HG02943 (cell line): ENCODE measurements around the gene OLIG3.

Experiments
- ATAC-seq: cut with Tn5 transposase; IDR thresholded peaks from one replicate; pipeline ENCODE4 v1.9.1; 2021; ENCODE audit warnings: mild to moderate bottlenecking, low read depth, moderate library complexity; ENCODE audit not compliant: unreplicated experiment

The OLIG3 gene

GRCh38 chr6:137494281-137494987, at the start of gene OLIG3:
Gene OLIG3, minus strand, starts transcription at chr6:137494394. Its CDS starts 224 bp downstream, at chr6:137494170.
- no peak for ATAC-seq

GRCh38 chr6:137543114-137543513, 48.9 kb upstream of the OLIG3 start:
- ATAC-seq: no peak

GRCh38 chr6:137542713-137543112, 48.5 kb upstream of the OLIG3 start:
- ATAC-seq: no peak

- ATAC-seq: no peak
These were observed 47.4 kb upstream of the OLIG3 start for GRCh38 chr6:137541534-137542063.

- ATAC-seq: no peak
These were observed 42.0 kb upstream of the OLIG3 start for GRCh38 chr6:137536104-137536773.

- ATAC-seq: no peak
These were observed 37.3 kb upstream of the OLIG3 start for GRCh38 chr6:137531376-137532092.

- no peak for ATAC-seq
These were observed 36.2 kb upstream of the OLIG3 start for GRCh38 chr6:137530404-137530803.

GRCh38 chr6:137522831-137523230, 28.6 kb upstream of the OLIG3 start:
- ATAC-seq: no peak

GRCh38 chr6:137522198-137522798, 28.1 kb upstream of the OLIG3 start:
- ATAC-seq: no peak

- ATAC-seq: no peak
These were observed 26.3 kb upstream of the OLIG3 start for GRCh38 chr6:137520520-137520919.

- no peak for ATAC-seq
These were observed 25.5 kb upstream of the OLIG3 start for GRCh38 chr6:137519629-137520176.

- no peak for ATAC-seq
These were observed 24.3 kb upstream of the OLIG3 start for GRCh38 chr6:137518386-137518983.

GRCh38 chr6:137514418-137514817, 20.2 kb upstream of the OLIG3 start:
- no peak for ATAC-seq

GRCh38 chr6:137512757-137513605, 18.8 kb upstream of the OLIG3 start:
- no peak for ATAC-seq

GRCh38 chr6:137510923-137511322, 16.7 kb upstream of the OLIG3 start:
- ATAC-seq: no peak

GRCh38 chr6:137498481-137499190, 4.4 kb upstream of the OLIG3 start:
- no peak for ATAC-seq

GRCh38 chr6:137497721-137498463, 3.7 kb upstream of the OLIG3 start:
- ATAC-seq: no peak
